ENCODE data around the gene SPARC. TPM values are rescaled to one million over a fixed set of nuclear protein-coding genes. Genes with fewer than 3 reads are reported as not detected.

The SPARC gene
- total and polyA plus RNA-seq, 2 experiments from 2014 or later, result 4,089 to 16,729 TPM

DNA sequence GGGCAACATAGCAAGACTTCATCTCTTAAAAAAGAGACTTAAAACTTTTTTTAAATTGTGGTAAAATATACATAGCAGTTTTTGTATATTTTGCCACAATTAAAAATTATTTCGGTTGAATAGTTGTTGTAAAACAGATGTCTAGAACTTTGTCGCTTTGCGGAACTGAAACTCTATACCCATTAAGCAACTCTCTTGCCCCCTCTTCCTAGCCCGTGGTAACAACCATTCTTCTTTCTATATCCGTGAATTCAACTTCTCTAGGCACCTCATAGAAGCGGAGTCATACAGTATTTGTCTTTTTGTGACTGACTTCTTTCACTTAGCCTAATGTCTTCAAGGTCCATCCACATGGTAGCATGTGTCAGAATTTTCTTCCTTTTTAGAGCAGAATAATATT is 43.3 kb downstream of the SPARC start:
- Histone ChIP-seq H3K27ac (no peak overlapping the region), H3K4me3 (no peak overlapping the region), H3K27me3 (no peaks in the 10 kb centered on the region), H2AFZ (no peak overlapping the region), H4K20me1 (ENCODE audit: insufficient read depth, poor library complexity, severe bottlenecking) (no peaks in the 10 kb centered on the region), H3K4me1 (ENCODE audit: insufficient read depth) (no peaks in the 10 kb centered on the region), H3K9me3 (ENCODE audit: low read depth) (no peaks in the 10 kb centered on the region), H3K4me2 (no peak overlapping the region), H3K9me2 (replicated peaks; ENCODE audit: insufficient read depth) (no peaks in the 10 kb centered on the region), H3K36me3 (replicated peaks; ENCODE audit: insufficient read depth, low read depth) (no peaks in the 10 kb centered on the region), H3K79me2 (no peaks in the 10 kb centered on the region)
- TF ChIP-seq, protein P1, sequence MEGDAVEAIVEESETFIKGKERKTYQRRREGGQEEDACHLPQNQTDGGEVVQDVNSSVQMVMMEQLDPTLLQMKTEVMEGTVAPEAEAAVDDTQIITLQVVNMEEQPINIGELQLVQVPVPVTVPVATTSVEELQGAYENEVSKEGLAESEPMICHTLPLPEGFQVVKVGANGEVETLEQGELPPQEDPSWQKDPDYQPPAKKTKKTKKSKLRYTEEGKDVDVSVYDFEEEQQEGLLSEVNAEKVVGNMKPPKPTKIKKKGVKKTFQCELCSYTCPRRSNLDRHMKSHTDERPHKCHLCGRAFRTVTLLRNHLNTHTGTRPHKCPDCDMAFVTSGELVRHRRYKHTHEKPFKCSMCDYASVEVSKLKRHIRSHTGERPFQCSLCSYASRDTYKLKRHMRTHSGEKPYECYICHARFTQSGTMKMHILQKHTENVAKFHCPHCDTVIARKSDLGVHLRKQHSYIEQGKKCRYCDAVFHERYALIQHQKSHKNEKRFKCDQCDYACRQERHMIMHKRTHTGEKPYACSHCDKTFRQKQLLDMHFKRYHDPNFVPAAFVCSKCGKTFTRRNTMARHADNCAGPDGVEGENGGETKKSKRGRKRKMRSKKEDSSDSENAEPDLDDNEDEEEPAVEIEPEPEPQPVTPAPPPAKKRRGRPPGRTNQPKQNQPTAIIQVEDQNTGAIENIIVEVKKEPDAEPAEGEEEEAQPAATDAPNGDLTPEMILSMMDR (IDR thresholded peaks at IDR 0.05; ENCODE audit: poor library complexity), result no peak
- TF ChIP-seq EZH2 (IDR thresholded peaks at IDR 0.05; ENCODE audit: borderline replicate concordance) (no peak), EZH2phosphoT487 (IDR thresholded peaks at IDR 0.05; ENCODE audit: low read depth, severe bottlenecking, unreplicated experiment) (no peak)
- 98% methylated on average over 6 of the region's 6 CpGs for WGBS (ENCODE audit: low lambda C conversion rate, missing lambda C conversion rate)
- DNase-seq (ENCODE audit: low spot score), result no peak

DNA sequence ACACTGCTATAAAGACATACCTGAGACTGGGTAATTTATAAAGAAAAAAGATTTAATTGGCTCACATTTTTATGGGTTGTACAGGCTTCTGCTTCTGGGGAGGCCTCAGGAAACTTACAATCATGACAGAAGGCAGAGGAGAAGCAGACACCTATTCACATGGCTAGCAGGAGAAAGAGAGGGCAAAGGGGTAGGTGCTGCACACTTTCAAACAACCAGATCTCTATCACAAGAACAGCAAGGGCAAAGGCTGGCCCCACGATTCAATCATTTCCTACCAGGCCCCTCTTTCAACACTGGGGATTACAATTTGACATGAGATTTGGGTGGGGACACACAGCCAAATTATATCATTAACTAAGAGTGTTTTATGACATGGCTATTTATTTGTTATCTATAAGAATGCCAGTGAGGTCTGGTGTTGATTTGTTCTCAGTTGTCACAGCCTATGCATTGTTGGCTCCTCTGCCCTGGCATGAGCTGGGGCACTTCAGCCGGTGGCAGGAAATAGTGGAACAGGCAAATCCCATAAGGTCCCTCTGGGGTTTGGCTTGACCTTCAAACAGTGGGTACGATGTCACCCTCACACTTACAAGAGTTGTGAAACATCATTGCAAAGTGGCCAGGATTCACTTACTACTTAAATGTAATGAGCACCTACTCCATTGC is 44.1 kb downstream of the SPARC start:
- Histone ChIP-seq H3K36me3 (replicated peaks; ENCODE audit: insufficient read depth, low read depth) (no peaks in the 10 kb centered on the region), H4K20me1 (ENCODE audit: insufficient read depth, poor library complexity, severe bottlenecking) (no peaks in the 10 kb centered on the region), H3K9me3 (ENCODE audit: low read depth) (no peaks in the 10 kb centered on the region), H3K27me3 (no peaks in the 10 kb centered on the region), H3K27ac (no peak overlapping the region), H3K4me1 (ENCODE audit: insufficient read depth) (no peaks in the 10 kb centered on the region), H3K9me2 (replicated peaks; ENCODE audit: insufficient read depth) (no peaks in the 10 kb centered on the region), H2AFZ (no peak overlapping the region), H3K4me3 (no peak overlapping the region), H3K4me2 (no peak overlapping the region), H3K79me2 (no peaks in the 10 kb centered on the region)
- DNase-seq (ENCODE audit: low spot score), result no peak
- 67% methylated on average over 3 of the region's 3 CpGs for WGBS (ENCODE audit: low lambda C conversion rate, missing lambda C conversion rate)
- TF ChIP-seq, protein P1 (IDR thresholded peaks at IDR 0.05; ENCODE audit: poor library complexity), result no peak
- no peak for TF ChIP-seq EZH2 (IDR thresholded peaks at IDR 0.05; ENCODE audit: borderline replicate concordance)
- TF ChIP-seq EZH2phosphoT487 (IDR thresholded peaks at IDR 0.05; ENCODE audit: low read depth, severe bottlenecking, unreplicated experiment), result no peak

DNA sequence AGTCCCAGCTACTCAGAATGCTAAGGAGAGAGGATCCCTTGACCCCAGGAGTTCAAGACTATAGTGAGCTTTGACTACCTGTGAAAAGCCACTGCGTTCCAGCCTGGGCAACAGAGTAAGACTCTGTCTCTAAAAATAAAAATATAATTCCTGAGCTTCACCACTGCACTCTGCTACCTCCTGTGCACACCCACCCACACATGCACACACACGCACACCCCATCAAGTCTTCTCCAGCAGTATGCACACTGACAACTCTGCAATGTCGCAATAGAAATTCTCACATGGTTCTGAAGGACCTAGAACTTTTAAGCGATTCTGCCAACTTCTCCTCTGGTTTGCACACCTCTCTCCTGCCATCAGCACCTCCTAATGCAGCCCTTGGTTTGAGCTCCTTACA is 48.1 kb downstream of the SPARC start:
- no peaks in the 10 kb centered on the region for H3K79me2 ChIP-seq
- no peaks in the 10 kb centered on the region for H3K27me3 ChIP-seq
- H3K27ac ChIP-seq, result no peak overlapping the region
- no peak overlapping the region for H3K4me3 ChIP-seq
- TF ChIP-seq EZH2 (IDR thresholded peaks at IDR 0.05; ENCODE audit: borderline replicate concordance) (no peak), EZH2phosphoT487 (IDR thresholded peaks at IDR 0.05; ENCODE audit: low read depth, severe bottlenecking, unreplicated experiment) (no peak)
- TF ChIP-seq, protein P1 (IDR thresholded peaks at IDR 0.05; ENCODE audit: poor library complexity), result no peak
- H4K20me1 ChIP-seq (ENCODE audit: insufficient read depth, poor library complexity, severe bottlenecking), result no peaks in the 10 kb centered on the region
- H3K36me3 ChIP-seq (replicated peaks; ENCODE audit: insufficient read depth, low read depth), result no peaks in the 10 kb centered on the region
- no peak overlapping the region for H2AFZ ChIP-seq
- no peaks in the 10 kb centered on the region for H3K4me1 ChIP-seq (ENCODE audit: insufficient read depth)
- DNase-seq (ENCODE audit: low spot score), result no peak
- no peak overlapping the region for H3K4me2 ChIP-seq
- H3K9me2 ChIP-seq (replicated peaks; ENCODE audit: insufficient read depth), result no peaks in the 10 kb centered on the region
- WGBS (ENCODE audit: low lambda C conversion rate, missing lambda C conversion rate), result 85% methylated on average over 4 of the region's 4 CpGs
- no peaks in the 10 kb centered on the region for H3K9me3 ChIP-seq (ENCODE audit: low read depth)

Measured in hepatocyte (in vitro differentiated cells).